Testis (tissue), 3 donors: ENCODE data around the gene SYCP1. TPM values are rescaled to one million over a fixed set of nuclear protein-coding genes. Genes with fewer than 3 reads are reported as not detected.

Source experiments
- DNase-seq: peaks from one replicate; pipeline ENCODE4 v3.0.0-alpha.2; 2019
- H3K27ac ChIP-seq, 2 donors: fragments of 200-600 bp; sonication (generic); one replicate each; pipeline ENCODE4 v1.5.1; 2019
- H3K27me3 ChIP-seq: fragments of 200-600 bp; sonication (generic); one replicate; pipeline ENCODE4 v1.5.1; 2019
- H3K36me3 ChIP-seq: fragments of 200-600 bp; sonication (generic); one replicate; pipeline ENCODE4 v1.5.1; 2017; ENCODE audit warnings: low read depth; ENCODE audit errors: missing control alignments
- H3K4me1 ChIP-seq: fragments of 200-600 bp; sonication (generic); one replicate; pipeline ENCODE4 v1.5.1; 2019
- H3K4me3 ChIP-seq, 2 donors: fragments of 200-600 bp; sonication (generic); one replicate each; pipeline ENCODE4 v1.5.1; 2017 to 2019
- H3K9me3 ChIP-seq: fragments of 200-600 bp; sonication (generic); one replicate; pipeline ENCODE4 v1.5.1; 2017
- POLR2A ChIP-seq: fragments of 450-650 bp; IDR thresholded peaks from one replicate; pipeline ENCODE4 v1.6.1; 2017; ENCODE audit warnings: antibody characterized with exemption, mild to moderate bottlenecking, moderate library complexity
- WGBS, 2 donors: methylation state at CpG; one replicate each; pipeline ENCODE4 v1.1.5; 2018; 5-methylcytosine and 5-hydroxymethylcytosine counted together
- intact Hi-C: fragments of 100-400 bp; cut with DNase I; formaldehyde crosslinking; loops from one replicate; pipeline ENCODE4 v1.15.1; 2023; ENCODE audit warnings: low total_unique reads
- polyA plus RNA-seq: library from polyadenylated mRNA; stranded (reverse); fragments of 350-450 nt; fragmentation: Illumina TruSeq; extraction: RNeasy Lipid Tissue Mini Kit (QIAGEN cat#74804); gene quantifications from one replicate; pipeline ENCODE4 v1.2.3, GENCODE V29; 2014; ENCODE audit warnings: low read depth, low replicate concordance; ENCODE audit not compliant: insufficient read depth
- total RNA-seq, 2 donors: library from RNA; depleted of rRNA; stranded (reverse); fragments of >200 nt; gene quantifications; one replicate each; pipeline ENCODE4 v1.2.3, GENCODE V29; 2016
- TF ChIP-seq, protein P1 (sequence below), 3 experiments: fragments of 450-650 bp in 2 of 3; fragments of 200-600 bp in 1 of 3; sonication (generic) in 1 of 3; IDR thresholded peaks; one replicate each; pipeline ENCODE4 v1.5.1; 2016 to 2019; ENCODE audit warnings: antibody characterized with exemption in 3 of 3, mild to moderate bottlenecking in 2 of 3, moderate library complexity in 1 of 3

The SYCP1 gene
- total and polyA plus RNA-seq, 3 donors from 2014 or later: 10.5 to 66.5 (median 29.8) TPM

DNA sequence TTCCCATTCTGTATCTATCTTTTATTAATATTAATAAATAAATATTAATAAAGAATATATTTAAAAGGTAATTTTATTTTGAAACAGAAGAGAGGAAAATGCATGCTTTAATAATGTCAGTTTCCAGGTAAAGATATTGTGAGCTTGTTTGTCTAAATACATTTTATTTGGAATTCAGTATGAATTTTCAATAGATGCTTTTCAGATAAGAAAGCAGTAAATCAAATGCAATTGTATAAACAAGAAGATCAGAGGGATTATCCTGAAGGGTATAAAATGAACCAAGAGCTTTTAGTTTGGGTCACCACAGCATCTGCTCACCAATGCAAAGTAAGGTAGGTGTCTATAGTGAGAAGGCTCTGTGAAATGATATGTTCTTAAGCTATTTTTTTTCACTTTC is 174.9 kb downstream of the SYCP1 start, which contains the start of gene TSHB:
Gene TSHB (plus strand): TSS at position 301 of the 400 bp plus-strand sequence. CDS start 3,537 bp downstream, outside the sequence.
- no peak within 1 kb of the TSS for H3K27ac ChIP-seq
- no peaks in the 10 kb centered on the region for H3K4me1 ChIP-seq
- DNase-seq: no peak
- no peak for TF ChIP-seq POLR2A
- TF ChIP-seq, protein P1, sequence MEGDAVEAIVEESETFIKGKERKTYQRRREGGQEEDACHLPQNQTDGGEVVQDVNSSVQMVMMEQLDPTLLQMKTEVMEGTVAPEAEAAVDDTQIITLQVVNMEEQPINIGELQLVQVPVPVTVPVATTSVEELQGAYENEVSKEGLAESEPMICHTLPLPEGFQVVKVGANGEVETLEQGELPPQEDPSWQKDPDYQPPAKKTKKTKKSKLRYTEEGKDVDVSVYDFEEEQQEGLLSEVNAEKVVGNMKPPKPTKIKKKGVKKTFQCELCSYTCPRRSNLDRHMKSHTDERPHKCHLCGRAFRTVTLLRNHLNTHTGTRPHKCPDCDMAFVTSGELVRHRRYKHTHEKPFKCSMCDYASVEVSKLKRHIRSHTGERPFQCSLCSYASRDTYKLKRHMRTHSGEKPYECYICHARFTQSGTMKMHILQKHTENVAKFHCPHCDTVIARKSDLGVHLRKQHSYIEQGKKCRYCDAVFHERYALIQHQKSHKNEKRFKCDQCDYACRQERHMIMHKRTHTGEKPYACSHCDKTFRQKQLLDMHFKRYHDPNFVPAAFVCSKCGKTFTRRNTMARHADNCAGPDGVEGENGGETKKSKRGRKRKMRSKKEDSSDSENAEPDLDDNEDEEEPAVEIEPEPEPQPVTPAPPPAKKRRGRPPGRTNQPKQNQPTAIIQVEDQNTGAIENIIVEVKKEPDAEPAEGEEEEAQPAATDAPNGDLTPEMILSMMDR (IDR thresholded peaks at IDR 0.05): no peak
- no peaks in the 10 kb centered on the region for H3K9me3 ChIP-seq
- no peak within 1 kb of the TSS for H3K4me3 ChIP-seq
- intact Hi-C loops: no loop called here
- no peaks in the 10 kb centered on the region for H3K36me3 ChIP-seq
- H3K27me3 ChIP-seq: no peaks in the 10 kb centered on the region

DNA sequence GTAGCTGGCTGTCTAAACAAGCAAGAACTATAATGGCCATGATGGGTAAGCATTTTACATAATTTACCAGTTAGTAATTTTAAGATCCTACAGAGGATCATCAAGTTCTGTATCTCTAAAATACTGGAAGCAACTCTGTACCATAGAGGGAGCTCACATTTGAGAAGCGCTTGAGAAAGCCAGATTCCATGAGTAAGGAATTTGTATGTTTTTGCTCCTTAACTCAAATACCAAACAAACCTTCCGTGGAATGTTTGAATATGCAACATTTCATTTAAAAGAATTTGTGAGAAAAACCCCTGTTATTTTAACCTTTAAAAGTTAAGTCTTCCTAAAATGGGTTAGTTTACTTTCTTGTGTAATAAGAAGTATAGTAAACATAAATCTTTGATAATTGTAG is 176.9 kb downstream of the SYCP1 start:
- Histone ChIP-seq H3K36me3 (no peaks in the 10 kb centered on the region), H3K27me3 (no peaks in the 10 kb centered on the region), H3K4me3 (no peak overlapping the region), H3K4me1 (no peaks in the 10 kb centered on the region), H3K27ac (no peak overlapping the region), H3K9me3 (no peaks in the 10 kb centered on the region)
- intact Hi-C loops: no loop called here
- TF ChIP-seq, protein P1 (IDR thresholded peaks at IDR 0.05): no peak
- no peak for TF ChIP-seq POLR2A
- 63 to 65% methylated on average over 2 of the region's 2 CpGs for WGBS, 2 donors
- no peak for DNase-seq

DNA sequence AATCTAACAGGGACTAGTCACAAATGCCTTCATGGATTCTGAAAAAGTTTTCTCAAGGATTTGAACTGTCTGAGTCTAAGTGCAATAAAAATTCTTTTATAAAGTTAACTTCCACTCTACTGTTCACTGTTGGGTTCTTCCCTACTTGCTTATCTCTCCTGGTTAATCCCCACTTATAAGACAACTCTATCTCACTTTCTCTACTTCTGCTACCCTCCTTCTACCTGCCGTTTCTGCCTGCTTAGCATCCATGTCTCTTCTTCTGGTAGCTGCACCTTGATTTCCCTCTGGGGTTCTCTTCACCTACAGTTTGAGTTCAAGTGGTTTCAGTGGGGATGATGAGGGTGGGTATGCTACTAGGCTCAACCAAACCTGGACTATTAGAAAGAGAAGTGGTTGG is 181.0 kb downstream of the SYCP1 start:
- DNase-seq: no peak
- Histone ChIP-seq H3K36me3 (no peaks in the 10 kb centered on the region), H3K27me3 (no peaks in the 10 kb centered on the region), H3K4me1 (peaks cover 7% of the 10 kb centered on the region), H3K9me3 (no peaks in the 10 kb centered on the region), H3K27ac (no peak overlapping the region), H3K4me3 (no peak overlapping the region)
- WGBS, 2 donors: 78 to 91% methylated on average over 1 of the region's 1 CpG
- TF ChIP-seq, protein P1 (IDR thresholded peaks at IDR 0.05): no peak
- no peak for TF ChIP-seq POLR2A
- intact Hi-C loops: no loop called here

DNA sequence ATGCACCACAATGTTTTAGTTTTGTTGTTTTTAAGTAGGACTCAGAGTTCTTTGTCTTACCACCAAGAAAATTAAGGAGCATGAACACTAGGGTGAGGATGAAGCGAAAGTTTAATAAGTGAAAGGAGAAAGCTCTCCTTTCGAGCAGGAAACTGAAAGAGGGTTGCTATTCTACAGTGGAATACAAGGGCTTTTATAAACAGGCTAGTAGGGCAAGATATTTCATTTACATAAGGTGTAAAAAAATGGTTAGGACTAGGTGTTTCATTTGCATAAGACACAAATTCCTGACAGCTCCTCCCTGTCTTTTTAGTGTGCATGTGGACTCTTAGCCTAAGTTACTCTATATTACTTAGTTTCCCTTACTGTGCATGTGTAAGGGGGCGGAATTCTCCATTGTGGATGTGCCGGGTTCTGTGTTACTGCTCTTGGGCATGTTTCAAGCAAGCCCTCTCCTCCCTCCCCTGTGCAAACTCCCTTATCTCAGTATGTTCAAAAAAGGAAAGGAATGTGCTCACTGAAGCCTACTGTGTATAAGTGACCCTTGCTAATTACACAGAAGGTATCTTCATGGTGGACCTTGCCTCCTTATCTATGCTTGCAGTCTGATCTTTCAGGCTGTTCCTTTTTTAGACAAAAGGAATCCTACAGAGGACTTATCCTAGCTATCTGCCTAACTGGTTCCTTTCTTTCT is 182.3 kb downstream of the SYCP1 start:
- no peak overlapping the region for H3K27ac ChIP-seq
- peaks cover 7% of the 10 kb centered on the region for H3K4me1 ChIP-seq
- 68 to 73% methylated on average over 4 of the region's 4 CpGs for WGBS, 2 donors
- TF ChIP-seq POLR2A: no peak
- TF ChIP-seq, protein P1 (IDR thresholded peaks at IDR 0.05): no peak
- no peak overlapping the region for H3K4me3 ChIP-seq
- H3K36me3 ChIP-seq: no peaks in the 10 kb centered on the region
- DNase-seq: no peak
- intact Hi-C loops: no loop called here
- no peaks in the 10 kb centered on the region for H3K27me3 ChIP-seq
- no peaks in the 10 kb centered on the region for H3K9me3 ChIP-seq

DNA sequence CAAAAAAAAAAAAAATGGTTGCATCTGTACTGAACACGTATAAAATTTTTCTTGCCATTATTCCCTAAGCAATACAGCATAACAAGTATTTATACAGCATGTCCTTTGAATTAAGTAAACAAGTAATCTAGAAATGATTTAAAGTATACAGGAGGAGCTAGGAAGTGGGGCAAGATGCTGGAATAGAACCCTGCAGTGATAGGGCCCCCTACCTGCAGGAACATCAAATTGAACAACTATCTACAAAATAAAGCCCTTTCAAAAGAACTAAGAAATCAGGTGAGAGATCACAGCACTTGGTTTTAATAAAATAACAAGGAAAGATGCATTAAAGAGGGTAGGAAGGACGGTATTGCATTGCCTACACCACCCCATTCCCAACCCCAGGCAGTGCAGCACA is 185.8 kb downstream of the SYCP1 start:
- peaks cover 7% of the 10 kb centered on the region for H3K4me1 ChIP-seq
- no peak overlapping the region for H3K4me3 ChIP-seq
- TF ChIP-seq, protein P1 (IDR thresholded peaks at IDR 0.05): no peak
- TF ChIP-seq POLR2A: no peak
- no peaks in the 10 kb centered on the region for H3K36me3 ChIP-seq
- intact Hi-C loops: no loop called here
- 76 to 84% methylated on average over 2 of the region's 2 CpGs for WGBS, 2 donors
- no peaks in the 10 kb centered on the region for H3K9me3 ChIP-seq
- H3K27me3 ChIP-seq: no peaks in the 10 kb centered on the region
- no peak for DNase-seq
- no peak overlapping the region for H3K27ac ChIP-seq
